DMS153 (cell line): ENCODE measurements around the gene KIF23.
A peak's percentile ranks its signal among the peaks of the same experiment; 100 is the strongest.
"Not testable (repeated sequence)": the region's sequence is repeated elsewhere in the genome, so short reads cannot be mapped to it uniquely, and the experiment has no call there.

Source experiments
- DNase-seq: peaks from one replicate; lab custom pipeline; 2025; lab: John Stamatoyannopoulos, UW

Gene KIF23

DNA sequence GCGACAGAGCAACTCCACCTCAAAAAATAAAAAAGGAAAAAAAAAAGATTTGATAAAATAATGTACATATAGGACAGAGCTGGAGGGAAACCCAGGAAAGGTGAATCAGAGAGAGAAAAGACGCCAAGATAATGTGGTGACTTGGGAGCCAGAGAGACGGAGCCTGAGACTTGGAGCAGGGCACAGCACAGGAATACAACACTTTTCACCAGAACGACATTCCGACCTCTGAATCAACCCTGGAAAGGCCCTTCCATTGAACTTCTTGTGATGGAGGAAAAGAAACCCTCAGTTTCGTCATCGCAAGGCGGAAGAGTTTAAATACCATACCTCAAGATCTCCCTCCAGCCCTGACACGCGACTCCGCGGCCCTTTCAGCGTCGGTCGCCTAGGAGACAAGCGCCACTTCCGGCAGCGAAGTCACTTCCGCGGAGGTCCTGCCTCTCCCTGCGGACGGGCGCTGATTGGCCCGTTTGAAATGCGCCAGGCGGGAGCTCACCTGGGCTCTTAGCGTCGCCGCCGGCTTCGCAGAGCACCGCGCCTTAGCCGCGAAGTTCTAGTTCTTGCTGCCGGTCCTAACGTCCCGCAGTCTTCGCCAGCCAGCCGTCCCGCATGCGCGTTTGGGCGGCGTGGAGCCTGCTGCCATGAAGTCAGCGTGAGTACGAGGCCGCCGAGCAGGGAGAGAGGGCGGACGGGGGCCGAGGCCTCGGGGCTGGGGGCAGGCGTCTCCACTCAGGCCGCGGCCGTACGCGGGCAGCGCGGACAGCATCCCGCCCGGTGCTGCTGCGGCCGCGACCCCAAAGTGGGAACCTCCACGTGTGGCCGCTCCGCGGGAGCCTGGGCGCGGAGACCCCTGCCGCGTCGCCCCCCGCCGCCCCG lies at the start of gene KIF23:
Gene KIF23, plus strand, starts transcription at position 528 of the 879 bp plus-strand sequence. Its CDS starts 117 bp downstream, at position 645.
- peak; percentile 58 for DNase-seq

DNA sequence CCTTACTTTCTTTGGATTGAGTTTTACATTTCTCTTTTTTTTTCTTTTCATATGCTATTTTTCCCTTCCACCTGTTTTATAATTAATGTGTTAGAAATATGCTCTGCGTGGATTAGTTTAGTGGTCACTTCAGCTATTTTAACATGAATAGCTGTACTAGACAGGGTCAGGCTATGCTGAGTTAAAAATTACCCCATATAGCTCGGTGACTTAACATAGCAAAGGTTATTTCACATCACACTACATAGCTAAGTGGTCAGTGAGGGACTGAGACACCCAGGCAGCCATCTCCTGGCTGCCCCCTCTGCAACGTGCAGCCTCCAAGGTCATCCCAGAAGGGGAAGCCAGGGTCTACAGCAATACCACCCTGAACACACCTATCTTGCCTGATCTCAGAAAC lies 46.9 kb upstream of the KIF23 start:
- no peak for DNase-seq

GRCh38 chr15:69369631-69370030 lies 44.5 kb upstream of the KIF23 start:
- DNase-seq: no peak

DNA sequence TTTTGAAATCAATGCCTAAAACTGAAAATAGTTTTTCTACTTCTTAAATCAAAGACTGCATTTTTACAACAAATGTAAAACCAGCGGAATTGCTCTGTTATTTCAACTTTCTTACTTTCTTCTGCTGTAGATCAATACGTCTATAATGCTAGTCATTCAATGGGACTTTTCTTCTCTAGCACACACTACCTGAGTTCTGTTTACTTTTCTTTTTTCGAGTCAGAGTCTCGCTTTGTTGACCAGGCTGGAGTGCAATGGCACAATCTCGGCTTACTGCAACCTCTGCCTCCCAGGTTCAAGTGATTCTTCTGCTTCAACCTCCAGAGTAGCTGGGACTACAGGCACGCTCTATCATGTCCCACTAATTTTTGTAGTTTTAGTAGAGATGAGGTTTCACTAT lies 40.7 kb upstream of the KIF23 start:
- DNase-seq: no peak

DNA sequence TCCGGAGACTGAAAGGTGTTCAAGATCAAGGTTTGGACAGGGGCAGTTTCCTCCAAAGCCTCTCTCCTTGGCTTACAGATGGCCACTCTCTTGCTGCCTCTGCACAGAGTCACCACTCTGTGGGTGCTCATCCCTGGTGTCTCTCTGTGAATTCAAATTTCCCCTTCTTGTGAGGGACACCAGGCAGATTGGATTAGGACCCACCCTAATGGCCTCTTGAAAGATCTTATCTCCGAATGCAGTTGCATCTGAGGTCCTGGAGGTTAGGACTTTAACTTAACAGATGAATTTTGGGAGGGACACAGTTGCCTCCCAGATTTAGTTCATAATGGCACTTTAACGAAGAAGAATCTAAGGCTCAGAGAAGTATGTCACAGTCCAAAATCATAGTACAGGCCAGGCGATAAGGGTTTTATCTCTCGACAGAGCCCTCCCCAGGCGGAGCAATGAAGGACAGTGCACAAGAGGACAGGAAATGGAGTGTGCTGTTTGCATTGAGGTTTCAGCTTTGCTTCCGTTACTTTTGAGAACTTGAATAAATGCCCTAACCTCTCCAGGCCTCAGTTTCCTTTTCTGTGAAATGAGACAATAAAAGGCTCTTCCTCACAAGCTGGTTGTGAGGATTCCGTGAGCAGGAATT lies 38.9 kb upstream of the KIF23 start:
- no peak for DNase-seq

DNA sequence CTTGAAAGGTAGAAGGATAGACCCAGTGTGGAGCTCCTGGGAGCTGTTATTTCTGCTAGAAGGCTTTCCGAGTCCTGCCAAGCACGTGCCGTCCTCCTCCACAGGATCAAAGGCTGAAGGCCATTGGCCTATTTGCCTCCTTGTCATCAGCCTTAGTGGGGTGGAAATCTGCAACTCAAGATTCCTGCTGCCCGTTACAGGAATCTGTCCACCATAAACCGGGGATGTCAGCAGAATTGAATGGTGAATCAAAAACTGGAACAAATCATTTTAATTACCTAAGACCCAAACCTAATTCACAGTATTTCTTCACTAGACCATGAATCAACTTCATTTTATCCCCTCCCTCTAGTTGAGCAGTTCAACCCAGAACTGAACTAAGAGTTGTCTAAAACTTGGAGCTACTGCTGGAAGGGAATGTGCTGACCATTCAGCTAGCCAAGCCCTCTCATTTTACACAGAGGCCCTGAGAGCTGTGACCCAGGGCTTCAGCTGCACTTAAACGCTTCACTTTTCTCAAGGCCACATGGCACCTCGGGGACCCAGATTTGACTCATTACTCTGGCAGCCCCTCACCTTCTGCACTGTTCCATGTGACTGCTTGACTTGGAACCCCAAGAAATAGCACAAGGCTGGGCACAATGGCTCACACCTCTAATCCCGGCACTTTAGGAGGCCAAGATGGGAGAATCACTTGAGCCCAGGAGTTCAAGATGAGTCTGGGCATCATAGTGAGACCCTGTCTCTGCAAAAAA lies 36.8 kb upstream of the KIF23 start:
- DNase-seq: no peak

DNA sequence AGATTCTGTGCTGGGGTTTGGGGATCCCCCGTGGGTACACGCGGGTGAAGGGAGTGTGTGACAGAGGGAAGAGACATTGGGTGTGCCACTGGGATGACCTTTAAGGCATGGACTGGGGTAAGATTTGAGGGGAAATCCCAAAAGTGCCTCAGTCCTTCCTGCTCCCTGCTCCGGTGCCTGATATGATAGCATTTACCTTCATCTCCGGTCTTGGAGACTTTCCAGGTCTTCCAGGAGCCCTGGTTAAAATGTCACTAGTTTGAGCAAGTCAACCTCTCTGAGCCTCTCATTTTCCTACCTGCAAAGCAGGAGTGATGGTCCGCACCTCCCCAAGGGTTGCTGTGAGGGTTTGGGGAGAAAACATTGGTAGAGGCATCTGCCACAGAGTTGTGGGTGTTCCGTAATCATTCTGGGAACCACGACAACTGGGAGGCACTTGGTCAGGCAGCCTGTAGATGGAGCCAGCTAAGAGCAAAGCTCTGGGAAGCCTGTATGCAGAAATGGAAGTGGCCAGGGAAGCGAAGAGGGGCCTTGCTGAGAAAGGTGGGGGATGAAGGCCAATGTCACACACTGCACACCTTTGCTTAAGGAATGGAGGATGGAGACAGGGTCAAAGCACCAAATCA lies 33.9 kb upstream of the KIF23 start:
- DNase-seq: no peak

- no peak for DNase-seq
Measured at GRCh38 chr15:69380726-69381105, 33.4 kb upstream of the KIF23 start.

DNA sequence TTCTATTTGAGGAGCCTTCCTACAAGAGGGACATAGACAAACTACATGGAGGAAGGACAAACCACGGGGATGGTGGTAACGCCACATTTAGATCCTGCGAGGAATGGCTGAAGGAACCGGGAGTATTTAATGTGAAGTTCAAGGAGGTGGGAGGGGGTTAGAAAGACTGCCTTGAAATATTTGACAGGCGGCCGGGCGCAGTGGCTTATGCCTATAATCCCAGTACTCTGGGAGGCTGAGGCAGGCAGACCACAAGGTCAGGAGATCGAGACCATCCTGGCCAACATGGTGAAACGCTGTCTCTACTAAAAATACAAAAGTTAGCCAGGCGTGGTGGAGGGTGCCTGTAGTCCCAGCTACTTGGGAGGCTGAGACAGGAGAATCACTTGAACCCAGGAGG lies 32.0 kb upstream of the KIF23 start:
- not testable (repeated sequence) for DNase-seq

GRCh38 chr15:69384066-69384465 lies 30.1 kb upstream of the KIF23 start:
- not testable (repeated sequence) for DNase-seq

- DNase-seq: no peak
Measured at GRCh38 chr15:69384626-69385598, 29.2 kb upstream of the KIF23 start.

DNA sequence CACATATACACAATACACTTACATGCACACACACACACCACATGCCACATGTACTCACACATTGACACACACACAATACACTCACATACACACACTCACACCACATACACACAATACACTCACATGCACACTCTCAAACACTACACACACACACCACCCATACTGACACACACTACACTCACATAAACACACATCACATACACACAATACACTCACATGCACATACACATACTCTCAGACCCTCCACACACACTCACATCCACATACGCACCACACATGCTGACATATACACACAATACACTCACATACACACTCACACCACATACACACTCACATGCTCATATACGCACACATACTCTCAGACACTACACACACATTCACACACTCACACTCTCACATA lies 28.3 kb upstream of the KIF23 start:
- DNase-seq: no peak

GRCh38 chr15:69386284-69386683 lies 27.9 kb upstream of the KIF23 start:
- DNase-seq: no peak

DNA sequence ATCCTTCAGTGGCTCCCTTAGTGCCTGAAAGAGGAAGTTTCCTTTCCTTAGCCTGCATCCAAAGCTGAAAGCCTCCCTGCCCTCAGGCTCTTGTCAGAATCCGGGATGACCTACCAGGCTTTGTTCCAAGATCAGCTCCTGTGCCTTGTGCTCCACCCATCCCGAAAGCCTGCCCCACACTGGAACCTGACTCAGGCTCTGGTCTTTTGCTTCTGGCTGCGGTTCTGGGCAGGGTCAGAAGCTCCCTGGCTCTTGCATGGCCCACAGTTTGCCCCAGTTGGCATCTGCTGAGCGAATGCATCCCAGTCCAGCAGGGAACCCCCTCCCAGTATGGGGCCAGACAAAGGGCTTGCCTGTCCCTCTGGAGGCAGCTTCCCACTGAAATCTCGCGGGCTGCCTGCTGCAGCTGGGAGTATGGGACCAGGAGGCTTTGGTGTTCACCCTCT lies 25.9 kb upstream of the KIF23 start:
- no peak for DNase-seq

DNA sequence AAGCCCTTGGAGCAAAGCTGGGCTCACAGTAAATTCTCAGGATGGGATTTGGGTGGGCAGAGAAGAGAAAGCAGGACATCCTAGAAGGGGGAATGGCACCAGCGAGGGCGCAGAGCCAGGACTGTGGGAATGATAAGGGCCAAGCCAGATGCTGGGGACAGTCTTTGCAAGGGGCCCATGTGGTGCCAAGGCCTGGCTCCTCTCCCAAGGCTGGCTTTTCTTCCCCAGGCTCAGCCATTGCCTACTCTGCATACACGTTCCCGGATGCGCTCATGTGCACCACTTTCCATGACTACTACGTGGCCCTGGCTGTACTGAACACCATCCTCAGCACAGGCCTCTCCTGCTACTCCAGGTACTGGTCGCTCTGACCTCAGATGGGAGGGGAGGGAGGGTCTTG lies 24.7 kb upstream of the KIF23 start:
- no peak for DNase-seq

GRCh38 chr15:69390575-69390974 lies 23.6 kb upstream of the KIF23 start:
- no peak for DNase-seq

- no peak for DNase-seq
Measured at GRCh38 chr15:69391046-69391757, 22.9 kb upstream of the KIF23 start.

GRCh38 chr15:69392352-69392751 lies 21.8 kb upstream of the KIF23 start:
- DNase-seq: no peak

DNA sequence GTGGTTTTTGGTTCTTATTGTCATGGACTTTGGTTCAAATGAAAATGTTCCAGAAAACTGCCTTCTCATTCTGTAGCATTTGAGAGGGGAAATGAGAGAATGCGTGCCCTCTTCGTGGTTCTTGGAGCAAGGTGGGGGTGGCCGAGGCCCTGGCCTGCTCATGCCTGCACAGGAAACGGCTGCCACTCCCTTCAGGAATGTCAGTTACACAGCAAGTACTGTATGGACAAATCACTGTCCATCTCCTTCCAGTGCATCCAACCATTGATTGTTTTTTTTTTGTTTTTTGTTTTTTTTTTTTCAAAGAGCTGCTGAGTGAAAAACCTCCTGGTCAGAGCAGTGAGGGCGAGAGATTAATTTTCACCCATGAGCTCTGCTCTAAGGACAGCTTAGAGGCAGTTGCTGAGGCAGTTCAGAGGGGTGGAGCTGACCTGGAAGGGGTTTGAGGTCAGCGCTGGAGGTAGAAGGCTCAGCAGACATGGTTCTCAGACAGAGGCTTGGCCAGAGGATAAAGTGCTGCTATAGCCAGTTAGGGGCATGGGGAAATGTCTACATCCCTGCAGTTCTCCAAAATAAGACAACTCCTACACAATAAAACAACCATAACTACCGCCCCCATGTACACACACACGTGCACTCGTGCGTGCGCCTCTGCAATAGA lies 20.2 kb upstream of the KIF23 start:
- no peak for DNase-seq
